Mesothelial cell of epicardium (in vitro differentiated cells): ENCODE measurements around the gene PPT1. TPM values are rescaled to one million over a fixed set of nuclear protein-coding genes. Genes with fewer than 3 reads are reported as not detected.
"Not testable (repeated sequence)": the region's sequence is repeated elsewhere in the genome, so short reads cannot be mapped to it uniquely, and the experiment has no call there.

Source experiments
- DNase-seq, 2 experiments: peaks; one replicate each; pipeline ENCODE4 v3.0.0; 2021; ENCODE audit warnings: low spot score in 2 of 2; ENCODE audit not compliant: unreplicated experiment in 2 of 2
- H3K27ac Mint-ChIP-seq: 2 replicates; pipeline ENCODE4 v1.8.0; 2021; ENCODE audit warnings: mixed read lengths
- H3K27me3 Mint-ChIP-seq: 2 replicates; pipeline ENCODE4 v1.8.0; 2021; ENCODE audit warnings: low read depth, mixed read lengths
- H3K36me3 Mint-ChIP-seq: 2 replicates; pipeline ENCODE4 v1.8.0; 2021; ENCODE audit warnings: mixed read lengths
- H3K4me1 Mint-ChIP-seq: 2 replicates; pipeline ENCODE4 v1.8.0; 2021; ENCODE audit warnings: mixed read lengths
- H3K4me3 Mint-ChIP-seq: 2 replicates; pipeline ENCODE4 v1.8.0; 2021; ENCODE audit warnings: mild to moderate bottlenecking, moderate library complexity, mixed read lengths
- H3K9me3 Mint-ChIP-seq: 2 replicates; pipeline ENCODE4 v1.8.0; 2021; ENCODE audit warnings: mixed read lengths
- total RNA-seq: library from RNA; stranded (reverse); gene quantifications from 3 replicates; pipeline ENCODE4 v1.2.1, GENCODE V29; 2021
- TF ChIP-seq, protein P1 (sequence below): fragments of 200-600 bp; sonication (generic); IDR thresholded peaks from one replicate; pipeline ENCODE4 v1.5.0; 2021; ENCODE audit warnings: antibody characterized with exemption; ENCODE audit not compliant: unreplicated experiment

Gene PPT1
- total RNA-seq, 1 donor from 2014 or later: 81.8 TPM

DNA sequence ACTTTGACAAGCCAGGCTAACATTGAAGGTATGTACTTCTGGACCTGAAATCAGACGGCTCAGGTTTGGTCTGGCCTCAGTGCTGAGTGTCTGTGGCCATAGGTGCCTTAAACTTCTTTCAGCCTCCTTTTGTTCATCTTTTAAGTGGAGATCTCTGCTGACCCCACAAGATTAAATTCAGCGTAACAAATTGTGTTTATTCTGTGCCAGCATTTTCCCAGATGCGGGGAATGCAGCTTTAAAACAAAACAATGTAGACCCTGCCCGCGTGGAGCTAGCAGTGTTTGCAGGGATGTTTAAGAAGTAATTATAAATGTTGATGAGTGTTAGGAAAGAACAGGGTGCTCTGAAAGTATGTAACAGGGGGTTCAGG lies 55.6 kb downstream of the PPT1 start:
- peaks cover 9% of the 10 kb centered on the region for H3K36me3 Mint-ChIP-seq
- peak overlapping the region; percentile 99 for H3K27ac Mint-ChIP-seq
- no peak for DNase-seq
- H3K9me3 Mint-ChIP-seq: no peaks in the 10 kb centered on the region
- peak overlapping the region; percentile 96 for H3K4me3 Mint-ChIP-seq
- peaks cover 42% of the 10 kb centered on the region for H3K4me1 Mint-ChIP-seq
- H3K27me3 Mint-ChIP-seq: no peaks in the 10 kb centered on the region
- TF ChIP-seq, protein P1, sequence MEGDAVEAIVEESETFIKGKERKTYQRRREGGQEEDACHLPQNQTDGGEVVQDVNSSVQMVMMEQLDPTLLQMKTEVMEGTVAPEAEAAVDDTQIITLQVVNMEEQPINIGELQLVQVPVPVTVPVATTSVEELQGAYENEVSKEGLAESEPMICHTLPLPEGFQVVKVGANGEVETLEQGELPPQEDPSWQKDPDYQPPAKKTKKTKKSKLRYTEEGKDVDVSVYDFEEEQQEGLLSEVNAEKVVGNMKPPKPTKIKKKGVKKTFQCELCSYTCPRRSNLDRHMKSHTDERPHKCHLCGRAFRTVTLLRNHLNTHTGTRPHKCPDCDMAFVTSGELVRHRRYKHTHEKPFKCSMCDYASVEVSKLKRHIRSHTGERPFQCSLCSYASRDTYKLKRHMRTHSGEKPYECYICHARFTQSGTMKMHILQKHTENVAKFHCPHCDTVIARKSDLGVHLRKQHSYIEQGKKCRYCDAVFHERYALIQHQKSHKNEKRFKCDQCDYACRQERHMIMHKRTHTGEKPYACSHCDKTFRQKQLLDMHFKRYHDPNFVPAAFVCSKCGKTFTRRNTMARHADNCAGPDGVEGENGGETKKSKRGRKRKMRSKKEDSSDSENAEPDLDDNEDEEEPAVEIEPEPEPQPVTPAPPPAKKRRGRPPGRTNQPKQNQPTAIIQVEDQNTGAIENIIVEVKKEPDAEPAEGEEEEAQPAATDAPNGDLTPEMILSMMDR: no peak

DNA sequence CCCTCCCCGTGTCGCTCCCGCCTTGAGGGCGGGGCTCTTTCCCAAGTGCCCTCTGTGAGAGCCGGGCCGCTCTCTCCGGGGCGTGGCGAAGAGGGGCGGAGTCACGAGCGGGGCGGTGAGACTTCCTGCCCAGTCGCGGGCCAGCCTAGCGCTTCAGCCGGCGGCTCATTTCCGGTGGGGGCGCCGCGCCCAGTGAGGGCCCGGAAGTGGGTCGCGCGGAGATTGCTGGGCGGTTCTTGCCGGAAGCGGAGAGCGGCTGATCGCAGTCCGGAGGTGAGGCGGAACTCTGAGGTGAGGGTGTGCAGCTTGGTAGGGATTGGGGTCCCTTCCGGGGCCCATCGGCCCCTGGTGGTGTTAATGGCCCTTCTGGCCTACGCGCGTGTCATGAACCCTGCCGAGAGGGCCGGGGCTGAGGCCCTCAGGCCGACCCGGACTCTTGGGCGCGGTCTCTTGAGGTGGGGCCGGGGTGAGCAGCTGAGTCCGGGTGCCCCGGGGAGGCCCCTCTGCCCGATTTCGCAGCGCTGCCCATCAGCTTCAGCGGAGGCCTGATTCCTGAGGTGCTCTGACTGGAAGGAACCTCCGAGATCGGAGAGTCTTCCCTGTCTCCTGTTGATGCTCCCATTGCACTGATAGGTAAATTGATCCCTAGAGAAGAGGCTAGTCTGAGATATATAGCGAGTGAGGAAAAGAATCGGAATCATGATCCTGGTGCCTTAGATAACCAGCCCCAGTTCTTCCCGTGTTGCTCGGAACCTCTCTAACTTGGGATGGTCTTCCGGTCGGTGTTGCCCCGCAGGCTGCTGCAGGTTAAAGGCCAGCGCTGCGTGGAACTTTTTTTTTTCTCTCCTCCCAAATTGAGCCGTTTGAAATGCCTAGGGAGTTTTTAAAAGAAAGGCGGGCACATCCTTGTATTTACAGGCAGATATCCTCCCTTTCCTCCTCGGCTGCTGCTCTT lies 56.3 kb downstream of the PPT1 start, which contains the start of gene CAP1:
CAP1 (plus strand) TSS at position 219 of the 955 bp plus-strand sequence. CDS start 18,618 bp downstream, outside the sequence.
- peak; percentile 99 for DNase-seq
- Mint-ChIP-seq H3K4me1 (peaks cover 42% of the 10 kb centered on the region), H3K27ac (peak within 1 kb of the TSS; percentile 99), H3K27me3 (no peaks in the 10 kb centered on the region), H3K9me3 (no peaks in the 10 kb centered on the region), H3K4me3 (peak within 1 kb of the TSS; percentile 96), H3K36me3 (peaks cover 8% of the 10 kb centered on the region)
- TF ChIP-seq, protein P1: no peak

DNA sequence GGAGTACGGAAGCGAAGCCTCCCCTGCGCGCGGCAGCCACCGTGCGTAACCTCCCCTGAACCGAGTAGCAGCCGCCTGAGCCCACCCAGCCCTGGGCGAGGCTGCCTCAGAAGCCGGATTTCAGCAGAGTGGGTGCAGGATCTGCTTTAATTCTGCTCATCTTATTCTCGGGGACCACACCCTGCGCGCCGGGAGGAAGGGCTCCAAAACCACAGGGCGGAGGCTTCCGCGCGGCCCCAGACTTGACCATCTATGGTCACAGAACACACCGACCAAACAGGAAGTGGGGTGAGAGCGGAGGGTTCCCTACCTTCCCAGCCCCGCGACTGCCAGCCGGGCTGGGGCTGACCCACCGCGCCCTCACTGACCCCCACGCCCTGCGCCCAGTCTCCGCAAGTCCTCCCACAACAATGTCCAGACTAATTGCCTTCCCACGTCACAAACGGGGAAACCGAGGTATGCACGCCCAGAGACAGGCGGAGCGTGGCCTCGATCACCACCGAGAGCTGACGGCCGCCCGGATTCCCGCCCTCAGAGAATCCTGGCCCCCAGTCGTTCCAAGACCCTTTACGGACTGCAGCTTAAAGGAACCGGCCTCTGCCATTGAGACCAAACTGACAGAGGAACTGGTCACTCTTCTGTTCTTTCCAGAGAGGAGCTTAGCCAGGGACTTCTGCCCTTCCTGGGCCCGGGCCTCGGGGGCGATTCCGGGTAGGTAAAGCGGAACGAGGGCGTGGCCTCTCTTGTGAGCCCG lies 57.1 kb downstream of the PPT1 start:
- H3K9me3 Mint-ChIP-seq: no peaks in the 10 kb centered on the region
- H3K4me3 Mint-ChIP-seq: peak overlapping the region; percentile 96
- H3K27me3 Mint-ChIP-seq: no peaks in the 10 kb centered on the region
- TF ChIP-seq, protein P1: no peak
- peaks cover 42% of the 10 kb centered on the region for H3K4me1 Mint-ChIP-seq
- peak; percentile 46 to 60 for DNase-seq
- peaks cover 7% of the 10 kb centered on the region for H3K36me3 Mint-ChIP-seq
- peak overlapping the region; percentile 99 for H3K27ac Mint-ChIP-seq

DNA sequence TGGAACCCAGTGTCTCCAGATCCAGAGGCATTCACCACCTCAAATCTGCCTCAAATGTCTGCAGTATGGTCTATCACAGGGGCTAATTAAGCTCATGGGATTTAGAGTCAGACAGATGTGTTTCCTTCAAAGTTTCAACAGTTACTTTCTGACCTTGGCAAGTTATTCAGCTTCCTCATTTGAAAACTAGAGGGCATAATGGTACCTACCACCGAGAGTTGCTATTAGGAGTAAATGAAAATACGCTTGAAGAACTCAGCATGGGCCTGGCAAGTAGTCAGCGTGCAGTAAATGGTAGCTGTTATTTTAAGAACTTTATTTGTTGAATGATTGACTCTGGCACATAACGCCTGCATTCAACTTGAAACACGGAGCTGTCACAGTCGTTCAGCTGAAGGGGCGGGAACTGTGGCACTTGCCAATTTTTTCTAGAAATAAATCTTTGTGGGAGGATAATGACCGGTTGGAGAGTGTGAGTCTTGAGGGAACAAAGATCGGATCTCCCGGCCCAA lies 57.8 kb downstream of the PPT1 start:
- Mint-ChIP-seq H3K36me3 (peaks cover 7% of the 10 kb centered on the region), H3K27me3 (no peaks in the 10 kb centered on the region), H3K9me3 (no peaks in the 10 kb centered on the region), H3K4me1 (peaks cover 42% of the 10 kb centered on the region), H3K4me3 (peak overlapping the region; percentile 96), H3K27ac (peak overlapping the region; percentile 99)
- DNase-seq: no peak
- TF ChIP-seq, protein P1: no peak

DNA sequence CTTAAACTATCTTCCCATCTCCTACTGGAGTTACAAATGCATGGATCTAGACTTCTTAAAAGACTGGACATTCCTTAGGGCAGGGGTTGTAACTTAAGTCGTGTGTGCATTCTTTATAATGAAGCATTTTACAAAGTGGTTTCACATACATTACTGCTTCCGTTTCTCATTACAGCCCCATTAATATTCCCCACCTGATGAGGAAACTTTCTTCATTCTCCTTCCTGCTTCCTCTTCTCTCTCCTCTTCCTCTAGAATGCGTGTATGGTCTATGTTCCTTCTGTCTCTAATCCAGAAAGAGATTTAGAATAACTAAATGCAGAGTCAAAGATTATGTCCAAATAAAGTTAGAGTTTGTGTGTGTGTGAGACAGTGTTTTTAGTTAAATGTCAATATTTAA lies 58.4 kb downstream of the PPT1 start:
- Mint-ChIP-seq H3K36me3 (peaks cover 7% of the 10 kb centered on the region), H3K4me1 (peaks cover 37% of the 10 kb centered on the region), H3K9me3 (no peaks in the 10 kb centered on the region), H3K27me3 (no peaks in the 10 kb centered on the region), H3K27ac (peak overlapping the region; percentile 99), H3K4me3 (no peak overlapping the region)
- TF ChIP-seq, protein P1: no peak
- DNase-seq: no peak

DNA sequence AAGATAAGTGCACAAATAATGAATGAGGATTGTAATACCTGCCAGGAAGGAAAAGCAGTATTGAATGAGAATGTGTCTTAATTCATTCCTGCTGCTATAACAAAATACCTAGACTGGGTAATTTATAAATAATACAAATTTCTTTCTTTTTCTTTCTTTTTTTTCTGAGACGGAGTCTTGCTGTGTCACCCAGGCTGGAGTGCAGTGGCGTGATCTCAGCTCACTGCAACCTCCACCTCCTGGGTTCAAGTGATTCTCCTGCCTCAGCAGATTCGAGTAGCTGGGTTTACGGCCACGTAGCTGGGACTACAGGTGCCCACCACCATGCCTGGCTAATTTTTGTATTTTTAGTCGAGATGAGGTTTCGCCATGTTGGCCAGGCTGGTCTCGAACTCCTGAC lies 59.8 kb downstream of the PPT1 start:
- DNase-seq, H3K27me3 Mint-ChIP-seq, H3K27ac Mint-ChIP-seq, H3K36me3 Mint-ChIP-seq, H3K9me3 Mint-ChIP-seq, H3K4me3 Mint-ChIP-seq: not testable (repeated sequence)
- H3K4me1 Mint-ChIP-seq: peaks cover 32% of the 10 kb centered on the region
